OCI-LY1 (cell line): ENCODE data around the gene ZBTB7C.

Experiments used
- H2AFZ ChIP-seq: fragments of 200-600 bp; sonication (generic), shearing (Covaris generic); 2 replicates; pipeline ENCODE4 v1.6.0; 2014; ENCODE audit warnings: antibody characterized with exemption, mild to moderate bottlenecking, low read length
- H3F3A ChIP-seq: fragments of 200-600 bp; sonication (generic), shearing (Covaris generic); 2 replicates; pipeline ENCODE4 v1.6.0; 2014; ENCODE audit warnings: mild to moderate bottlenecking, antibody characterized with exemption, low read length, moderate library complexity; ENCODE audit not compliant: insufficient read depth
- H3K27ac ChIP-seq: fragments of 200-600 bp; sonication (generic); 2 replicates; pipeline ENCODE4 v1.5.1; 2014; ENCODE audit warnings: low read length, mixed run types, mild to moderate bottlenecking, low read depth; ENCODE audit not compliant: poor library complexity, severe bottlenecking
- H3K27me3 ChIP-seq: fragments of 200-600 bp; sonication (generic); 2 replicates; pipeline ENCODE4 v1.6.0; 2014; ENCODE audit warnings: antibody characterized with exemption, mild to moderate bottlenecking, low read length, moderate library complexity; ENCODE audit not compliant: insufficient read depth
- H3K36me3 ChIP-seq: fragments of 200-600 bp; sonication (generic); 2 replicates; pipeline ENCODE4 v1.6.1; 2014; ENCODE audit warnings: mild to moderate bottlenecking, antibody characterized with exemption, low read length, moderate library complexity, mixed read lengths; ENCODE audit not compliant: insufficient read depth
- H3K4me1 ChIP-seq: fragments of 200-600 bp; sonication (generic); 2 replicates; pipeline ENCODE4 v1.5.1; 2014; ENCODE audit warnings: mild to moderate bottlenecking, low read length, moderate library complexity; ENCODE audit not compliant: insufficient read depth, severe bottlenecking
- H3K4me2 ChIP-seq: fragments of 200-600 bp; sonication (generic), shearing (Covaris generic); 2 replicates; pipeline ENCODE4 v1.6.1; 2014; ENCODE audit warnings: low read length
- H3K4me3 ChIP-seq: fragments of 200-600 bp; sonication (generic); 2 replicates; pipeline ENCODE4 v1.5.1; 2014; ENCODE audit warnings: low read length, low read depth, mild to moderate bottlenecking, mixed read lengths; ENCODE audit not compliant: poor library complexity, severe bottlenecking
- H3K79me2 ChIP-seq: fragments of 200-600 bp; shearing (Covaris generic); 2 replicates; pipeline ENCODE4 v1.6.1; 2016; ENCODE audit warnings: mixed run types, low read length, mixed read lengths; ENCODE audit not compliant: insufficient read depth
- H3K9ac ChIP-seq: fragments of 200-600 bp; sonication (generic), shearing (Covaris generic); 2 replicates; pipeline ENCODE4 v1.6.1; 2014; ENCODE audit warnings: mild to moderate bottlenecking, low read length, mixed read lengths
- H3K9me2 ChIP-seq: fragments of 200-600 bp; sonication (generic), shearing (Covaris generic); 2 replicates; pipeline ENCODE4 v1.6.1; 2014; ENCODE audit warnings: low read depth, mild to moderate bottlenecking, low read length, mixed read lengths
- H3K9me3 ChIP-seq: fragments of 200-600 bp; shearing (Covaris generic); 2 replicates; pipeline ENCODE4 v1.6.1; 2014; ENCODE audit warnings: low read length, mixed read lengths
- H4K20me1 ChIP-seq: fragments of 200-600 bp; sonication (generic), shearing (Covaris generic); 2 replicates; pipeline ENCODE4 v1.6.0; 2016; ENCODE audit warnings: mild to moderate bottlenecking, low read length; ENCODE audit not compliant: insufficient read depth
- EZH2 ChIP-seq: fragments of 200-600 bp; sonication (generic), shearing (Covaris generic); IDR thresholded peaks from 2 replicates; pipeline ENCODE4 v1.8.0; 2017; ENCODE audit warnings: borderline replicate concordance, mixed run types, mild to moderate bottlenecking, antibody characterized with exemption, low read length, moderate library complexity, mixed read lengths
- TF ChIP-seq, protein P1 (sequence below): fragments of 200-600 bp; sonication (generic), shearing (Covaris generic); IDR thresholded peaks from 2 replicates; pipeline ENCODE4 v1.5.1; 2017; ENCODE audit warnings: mild to moderate bottlenecking, antibody characterized with exemption, low read length, moderate library complexity, mixed read lengths

The ZBTB7C gene

DNA sequence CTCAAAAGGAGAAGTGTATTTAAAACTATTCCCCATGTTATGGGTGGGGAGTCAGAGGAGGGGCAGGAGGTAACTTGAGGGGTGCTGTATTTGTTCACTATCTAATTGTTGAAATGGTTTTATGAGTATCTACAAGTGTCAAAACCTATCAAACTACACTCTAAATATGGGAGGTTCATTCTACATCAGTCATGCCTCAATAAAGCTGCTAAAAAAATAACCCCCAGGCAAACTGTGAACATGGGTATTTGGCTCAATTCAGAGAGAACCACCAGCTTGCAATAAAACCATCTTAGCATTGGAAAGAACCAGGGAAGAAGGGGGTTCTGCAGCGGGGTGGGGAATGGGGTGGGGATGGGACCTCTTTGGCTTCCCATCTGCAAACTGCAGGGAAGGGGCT lies 302.7 kb downstream of the ZBTB7C start:
- Histone ChIP-seq H2AFZ (no peak overlapping the region), H3K9me3 (no peaks in the 10 kb centered on the region), H3K4me1 (no peaks in the 10 kb centered on the region), H3F3A (no peaks in the 10 kb centered on the region), H3K4me2 (no peak overlapping the region), H3K9me2 (no peaks in the 10 kb centered on the region), H3K79me2 (no peaks in the 10 kb centered on the region), H3K36me3 (no peaks in the 10 kb centered on the region), H3K4me3 (no peak overlapping the region), H3K27me3 (no peaks in the 10 kb centered on the region), H3K27ac (no peak overlapping the region), H3K9ac (no peak overlapping the region), H4K20me1 (no peaks in the 10 kb centered on the region)
- TF ChIP-seq, protein P1, sequence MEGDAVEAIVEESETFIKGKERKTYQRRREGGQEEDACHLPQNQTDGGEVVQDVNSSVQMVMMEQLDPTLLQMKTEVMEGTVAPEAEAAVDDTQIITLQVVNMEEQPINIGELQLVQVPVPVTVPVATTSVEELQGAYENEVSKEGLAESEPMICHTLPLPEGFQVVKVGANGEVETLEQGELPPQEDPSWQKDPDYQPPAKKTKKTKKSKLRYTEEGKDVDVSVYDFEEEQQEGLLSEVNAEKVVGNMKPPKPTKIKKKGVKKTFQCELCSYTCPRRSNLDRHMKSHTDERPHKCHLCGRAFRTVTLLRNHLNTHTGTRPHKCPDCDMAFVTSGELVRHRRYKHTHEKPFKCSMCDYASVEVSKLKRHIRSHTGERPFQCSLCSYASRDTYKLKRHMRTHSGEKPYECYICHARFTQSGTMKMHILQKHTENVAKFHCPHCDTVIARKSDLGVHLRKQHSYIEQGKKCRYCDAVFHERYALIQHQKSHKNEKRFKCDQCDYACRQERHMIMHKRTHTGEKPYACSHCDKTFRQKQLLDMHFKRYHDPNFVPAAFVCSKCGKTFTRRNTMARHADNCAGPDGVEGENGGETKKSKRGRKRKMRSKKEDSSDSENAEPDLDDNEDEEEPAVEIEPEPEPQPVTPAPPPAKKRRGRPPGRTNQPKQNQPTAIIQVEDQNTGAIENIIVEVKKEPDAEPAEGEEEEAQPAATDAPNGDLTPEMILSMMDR, result no peak
- no peak for TF ChIP-seq EZH2

DNA sequence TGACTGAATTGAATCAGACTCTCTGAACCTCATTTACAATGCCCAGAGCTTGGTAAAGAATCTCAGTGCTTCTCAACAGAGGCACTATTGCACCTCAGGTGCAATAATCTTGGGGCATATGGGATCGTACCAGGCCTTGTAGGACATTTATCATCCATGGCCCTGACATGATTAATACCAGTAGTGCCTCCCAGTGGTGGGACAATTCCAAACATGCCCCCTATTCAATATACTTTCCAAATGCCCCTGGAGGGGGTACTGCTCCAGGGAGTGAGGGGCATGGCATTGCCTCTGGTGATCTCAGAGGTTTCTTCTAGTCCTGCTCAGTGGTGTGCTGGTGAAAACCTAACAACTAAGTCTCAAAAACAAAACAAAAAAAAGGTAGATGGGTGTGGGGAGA lies 303.9 kb downstream of the ZBTB7C start:
- H3K4me1 ChIP-seq, result no peaks in the 10 kb centered on the region
- H3F3A ChIP-seq, result no peaks in the 10 kb centered on the region
- H3K9me3 ChIP-seq, result no peaks in the 10 kb centered on the region
- H3K9me2 ChIP-seq, result no peaks in the 10 kb centered on the region
- no peak for TF ChIP-seq EZH2
- TF ChIP-seq, protein P1, result no peak; the same call in 1 of the 2 replicates
- no peak overlapping the region for H3K9ac ChIP-seq
- no peaks in the 10 kb centered on the region for H3K27me3 ChIP-seq
- no peaks in the 10 kb centered on the region for H4K20me1 ChIP-seq
- H3K27ac ChIP-seq, result no peak overlapping the region
- H3K36me3 ChIP-seq, result no peaks in the 10 kb centered on the region
- no peaks in the 10 kb centered on the region for H3K79me2 ChIP-seq
- H3K4me2 ChIP-seq, result no peak overlapping the region
- no peak overlapping the region for H3K4me3 ChIP-seq
- H2AFZ ChIP-seq, result no peak overlapping the region

DNA sequence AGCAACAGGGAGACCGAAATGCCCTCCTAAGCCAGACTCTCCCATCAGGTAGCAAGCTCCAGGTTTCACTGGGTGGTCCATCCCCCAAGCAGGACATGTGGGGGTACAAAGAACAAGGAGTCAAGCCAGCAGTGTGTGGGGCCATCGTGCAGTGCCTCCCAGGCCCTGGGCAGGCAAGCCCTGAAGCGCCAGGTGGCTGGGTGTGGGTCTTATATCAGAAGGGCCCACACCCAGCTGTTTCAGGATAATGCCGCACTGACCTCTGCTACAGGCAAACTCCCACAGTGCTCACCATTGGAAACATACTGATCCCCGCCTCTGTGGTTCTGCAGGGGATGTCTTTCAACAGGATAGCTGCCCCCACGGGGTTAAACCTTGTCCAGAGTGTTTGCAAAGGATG lies 304.5 kb downstream of the ZBTB7C start:
- Histone ChIP-seq H3K4me1 (no peaks in the 10 kb centered on the region), H3K4me2 (no peak overlapping the region), H3K9ac (no peak overlapping the region), H3K36me3 (no peaks in the 10 kb centered on the region), H3K9me3 (no peaks in the 10 kb centered on the region), H3K9me2 (no peaks in the 10 kb centered on the region), H3K4me3 (no peak overlapping the region), H3K27ac (no peak overlapping the region), H3K27me3 (no peaks in the 10 kb centered on the region), H2AFZ (no peak overlapping the region), H3K79me2 (no peaks in the 10 kb centered on the region), H3F3A (no peaks in the 10 kb centered on the region), H4K20me1 (no peaks in the 10 kb centered on the region)
- TF ChIP-seq EZH2, result no peak
- TF ChIP-seq, protein P1, result no peak
